ENCODE results near the gene LRRC61. TPM values are rescaled to one million over a fixed set of nuclear protein-coding genes. Genes with fewer than 3 reads are reported as not detected.

LRRC61 gene
- total and polyA plus RNA-seq, 2 of the 13 experiments (the other 11 are each of a cell fraction or from before 2014, with no cell fraction given), result 33.0 to 34.8 TPM

DNA sequence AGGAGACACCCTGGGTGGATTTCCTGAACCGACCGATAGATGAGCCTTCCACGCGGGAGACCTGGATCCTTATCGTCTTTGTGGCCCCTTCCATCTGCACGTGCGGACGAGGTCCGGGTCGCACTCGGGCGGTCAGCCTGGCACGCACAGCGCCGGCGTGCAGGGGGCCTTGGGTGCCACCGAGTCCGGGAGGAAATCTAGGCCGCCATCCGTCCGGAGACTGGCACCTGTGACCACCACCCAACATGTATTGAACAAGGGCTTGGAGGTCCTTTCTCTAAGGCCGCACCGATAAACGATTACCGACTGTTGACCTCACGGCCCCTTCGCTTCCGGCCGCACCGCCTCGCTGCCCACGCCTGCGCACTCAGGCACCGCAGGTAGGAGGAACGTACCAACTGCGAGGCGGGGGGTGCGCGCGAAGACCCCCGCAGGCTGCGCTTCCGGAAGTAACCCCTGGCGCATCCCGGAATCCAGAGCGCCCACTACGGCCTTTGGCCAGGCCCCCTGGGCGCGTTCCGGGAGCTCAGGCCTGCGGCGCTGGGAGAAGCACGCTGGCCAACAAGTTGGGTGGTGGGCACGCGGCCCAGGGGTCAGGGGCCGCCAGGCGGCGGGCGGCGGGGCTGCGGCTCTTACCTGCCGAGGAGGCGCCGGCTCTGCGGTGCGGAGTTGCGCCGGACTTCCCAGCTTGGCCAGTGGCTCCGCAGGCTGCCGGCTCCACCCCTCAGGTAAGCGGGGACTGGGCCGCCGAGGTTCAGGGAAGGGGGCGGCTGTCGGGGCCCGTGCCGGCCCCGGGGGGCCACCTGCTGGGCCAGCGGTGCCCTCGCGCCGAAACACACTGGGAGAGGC, at the start of gene LRRC61, which contains the start of gene ACTR3C (continued):
- TF ChIP-seq ZNF501 (CRISPR knock-in tag; IDR thresholded peaks at IDR 0.05) (peak; percentile 99), ZSCAN29 (CRISPR knock-in tag; conservative IDR thresholded peaks at IDR 0.05) (peak; percentile 73), FOXK1 (CRISPR knock-in tag; IDR thresholded peaks at IDR 0.05; ENCODE audit: borderline replicate concordance, low read depth) (peak; percentile 78; the same call in 1 of the 2 replicates), HNRNPUL1 (IDR thresholded peaks at IDR 0.05; ENCODE audit: low read depth, low read length) (no peak), DMAP1 (CRISPR knock-in tag; IDR thresholded peaks at IDR 0.05) (peak; percentile 88), RXRA (CRISPR knock-in tag; IDR thresholded peaks at IDR 0.05) (peak; percentile 95), BCLAF1 (IDR thresholded peaks at IDR 0.05) (no peak), ZNF224 (CRISPR knock-in tag; IDR thresholded peaks at IDR 0.05) (peak; percentile 79; the same call in 1 of the 2 replicates), BRF2 (CRISPR knock-in tag; IDR thresholded peaks at IDR 0.05) (peak; percentile 88; the same call in 1 of the 2 replicates), KLF16 (CRISPR knock-in tag; IDR thresholded peaks at IDR 0.05) (no peak; a peak in 1 of 4 replicates), REXO4 (CRISPR knock-in tag; IDR thresholded peaks at IDR 0.05; ENCODE audit: borderline replicate concordance) (peak; percentile 86; the same call in 1 of the 2 replicates)
- TF ChIP-seq, protein P1, sequence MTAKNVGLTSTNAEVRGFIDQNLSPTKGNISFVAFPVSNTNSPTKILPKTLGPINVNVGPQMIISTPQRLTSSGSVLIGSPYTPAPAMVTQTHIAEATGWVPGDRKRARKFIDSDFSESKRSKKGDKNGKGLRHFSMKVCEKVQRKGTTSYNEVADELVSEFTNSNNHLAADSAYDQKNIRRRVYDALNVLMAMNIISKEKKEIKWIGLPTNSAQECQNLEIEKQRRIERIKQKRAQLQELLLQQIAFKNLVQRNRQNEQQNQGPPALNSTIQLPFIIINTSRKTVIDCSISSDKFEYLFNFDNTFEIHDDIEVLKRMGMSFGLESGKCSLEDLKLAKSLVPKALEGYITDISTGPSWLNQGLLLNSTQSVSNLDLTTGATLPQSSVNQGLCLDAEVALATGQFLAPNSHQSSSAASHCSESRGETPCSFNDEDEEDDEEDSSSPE (CRISPR knock-in tag; IDR thresholded peaks at IDR 0.05), result peak; percentile 51; the same call in 1 of the 2 replicates
- TF ChIP-seq, protein P2, sequence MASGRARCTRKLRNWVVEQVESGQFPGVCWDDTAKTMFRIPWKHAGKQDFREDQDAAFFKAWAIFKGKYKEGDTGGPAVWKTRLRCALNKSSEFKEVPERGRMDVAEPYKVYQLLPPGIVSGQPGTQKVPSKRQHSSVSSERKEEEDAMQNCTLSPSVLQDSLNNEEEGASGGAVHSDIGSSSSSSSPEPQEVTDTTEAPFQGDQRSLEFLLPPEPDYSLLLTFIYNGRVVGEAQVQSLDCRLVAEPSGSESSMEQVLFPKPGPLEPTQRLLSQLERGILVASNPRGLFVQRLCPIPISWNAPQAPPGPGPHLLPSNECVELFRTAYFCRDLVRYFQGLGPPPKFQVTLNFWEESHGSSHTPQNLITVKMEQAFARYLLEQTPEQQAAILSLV (CRISPR knock-in tag; IDR thresholded peaks at IDR 0.05; ENCODE audit: borderline replicate concordance), result peak; percentile 83; the same call in 1 of the 2 replicates
- TF ChIP-seq, protein P3, sequence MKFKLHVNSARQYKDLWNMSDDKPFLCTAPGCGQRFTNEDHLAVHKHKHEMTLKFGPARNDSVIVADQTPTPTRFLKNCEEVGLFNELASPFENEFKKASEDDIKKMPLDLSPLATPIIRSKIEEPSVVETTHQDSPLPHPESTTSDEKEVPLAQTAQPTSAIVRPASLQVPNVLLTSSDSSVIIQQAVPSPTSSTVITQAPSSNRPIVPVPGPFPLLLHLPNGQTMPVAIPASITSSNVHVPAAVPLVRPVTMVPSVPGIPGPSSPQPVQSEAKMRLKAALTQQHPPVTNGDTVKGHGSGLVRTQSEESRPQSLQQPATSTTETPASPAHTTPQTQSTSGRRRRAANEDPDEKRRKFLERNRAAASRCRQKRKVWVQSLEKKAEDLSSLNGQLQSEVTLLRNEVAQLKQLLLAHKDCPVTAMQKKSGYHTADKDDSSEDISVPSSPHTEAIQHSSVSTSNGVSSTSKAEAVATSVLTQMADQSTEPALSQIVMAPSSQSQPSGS (CRISPR knock-in tag; IDR thresholded peaks at IDR 0.05), result no peak
- TF ChIP-seq, protein P4, sequence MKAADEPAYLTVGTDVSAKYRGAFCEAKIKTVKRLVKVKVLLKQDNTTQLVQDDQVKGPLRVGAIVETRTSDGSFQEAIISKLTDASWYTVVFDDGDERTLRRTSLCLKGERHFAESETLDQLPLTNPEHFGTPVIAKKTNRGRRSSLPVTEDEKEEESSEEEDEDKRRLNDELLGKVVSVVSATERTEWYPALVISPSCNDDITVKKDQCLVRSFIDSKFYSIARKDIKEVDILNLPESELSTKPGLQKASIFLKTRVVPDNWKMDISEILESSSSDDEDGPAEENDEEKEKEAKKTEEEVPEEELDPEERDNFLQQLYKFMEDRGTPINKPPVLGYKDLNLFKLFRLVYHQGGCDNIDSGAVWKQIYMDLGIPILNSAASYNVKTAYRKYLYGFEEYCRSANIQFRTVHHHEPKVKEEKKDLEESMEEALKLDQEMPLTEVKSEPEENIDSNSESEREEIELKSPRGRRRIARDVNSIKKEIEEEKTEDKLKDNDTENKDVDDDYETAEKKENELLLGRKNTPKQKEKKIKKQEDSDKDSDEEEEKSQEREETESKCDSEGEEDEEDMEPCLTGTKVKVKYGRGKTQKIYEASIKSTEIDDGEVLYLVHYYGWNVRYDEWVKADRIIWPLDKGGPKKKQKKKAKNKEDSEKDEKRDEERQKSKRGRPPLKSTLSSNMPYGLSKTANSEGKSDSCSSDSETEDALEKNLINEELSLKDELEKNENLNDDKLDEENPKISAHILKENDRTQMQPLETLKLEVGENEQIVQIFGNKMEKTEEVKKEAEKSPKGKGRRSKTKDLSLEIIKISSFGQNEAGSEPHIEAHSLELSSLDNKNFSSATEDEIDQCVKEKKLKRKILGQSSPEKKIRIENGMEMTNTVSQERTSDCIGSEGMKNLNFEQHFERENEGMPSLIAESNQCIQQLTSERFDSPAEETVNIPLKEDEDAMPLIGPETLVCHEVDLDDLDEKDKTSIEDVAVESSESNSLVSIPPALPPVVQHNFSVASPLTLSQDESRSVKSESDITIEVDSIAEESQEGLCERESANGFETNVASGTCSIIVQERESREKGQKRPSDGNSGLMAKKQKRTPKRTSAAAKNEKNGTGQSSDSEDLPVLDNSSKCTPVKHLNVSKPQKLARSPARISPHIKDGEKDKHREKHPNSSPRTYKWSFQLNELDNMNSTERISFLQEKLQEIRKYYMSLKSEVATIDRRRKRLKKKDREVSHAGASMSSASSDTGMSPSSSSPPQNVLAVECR (CRISPR knock-in tag; IDR thresholded peaks at IDR 0.05; ENCODE audit: borderline replicate concordance), result peak; percentile 95

Measured in HepG2 (cell line).